Chondrocyte (in vitro differentiated cells): ENCODE results near the gene RFXAP. TPM values are rescaled to one million over a fixed set of nuclear protein-coding genes. Genes with fewer than 3 reads are reported as not detected.
"Not testable (repeated sequence)": the region's sequence is repeated elsewhere in the genome, so short reads cannot be mapped to it uniquely, and the experiment has no call there.

Source experiments
- DNase-seq: peaks from one replicate; pipeline ENCODE4 v3.0.0; 2021; ENCODE audit warnings: mixed read lengths, low spot score
- H3K27ac Mint-ChIP-seq: one replicate; pipeline ENCODE4 v1.8.0; 2021; ENCODE audit warnings: mild to moderate bottlenecking, moderate library complexity, mixed read lengths; ENCODE audit not compliant: unreplicated experiment
- H3K27me3 Mint-ChIP-seq: 2 replicates; pipeline ENCODE4 v1.8.0; 2021; ENCODE audit warnings: low read depth, mixed read lengths
- H3K36me3 Mint-ChIP-seq: 2 replicates; pipeline ENCODE4 v1.8.0; 2021; ENCODE audit warnings: low read depth, mixed read lengths
- H3K4me1 Mint-ChIP-seq: 2 replicates; pipeline ENCODE4 v1.8.0; 2021; ENCODE audit warnings: low read depth, mild to moderate bottlenecking, mixed read lengths
- H3K4me3 Mint-ChIP-seq: one replicate; pipeline ENCODE4 v1.8.0; 2021; ENCODE audit warnings: mild to moderate bottlenecking, moderate library complexity, mixed read lengths; ENCODE audit not compliant: unreplicated experiment
- H3K9me3 Mint-ChIP-seq: 2 replicates; pipeline ENCODE4 v1.8.0; 2021; ENCODE audit warnings: low read depth, mixed read lengths
- CTCF ChIP-seq: fragments of 200-600 bp; sonication (generic); IDR thresholded peaks from 2 replicates; pipeline ENCODE4 v1.5.0; 2021; ENCODE audit warnings: antibody characterized with exemption, mild to moderate bottlenecking, moderate library complexity
- total RNA-seq: library from RNA; stranded (reverse); gene quantifications from 3 replicates; pipeline ENCODE4 v1.2.1, GENCODE V29; 2021

RFXAP gene
- total RNA-seq, 1 donor from 2014 or later = 5.0 TPM

GRCh38 chr13:36776175-36776574, 42.8 kb upstream of the RFXAP start:
- Mint-ChIP-seq H3K4me1 (peaks cover 19% of the 10 kb centered on the region), H3K36me3 (no peaks in the 10 kb centered on the region), H3K27me3 (peaks cover 7% of the 10 kb centered on the region), H3K4me3 (no peak overlapping the region), H3K27ac (no peak overlapping the region), H3K9me3 (no peaks in the 10 kb centered on the region)
- TF ChIP-seq CTCF = no peak
- DNase-seq = no peak

GRCh38 chr13:36778083-36778671, 40.8 kb upstream of the RFXAP start:
- H3K27ac Mint-ChIP-seq = peak overlapping the region; percentile 67
- H3K4me3 Mint-ChIP-seq = peak overlapping the region; percentile 68
- H3K27me3 Mint-ChIP-seq = peaks cover 8% of the 10 kb centered on the region
- TF ChIP-seq CTCF = no peak
- H3K36me3 Mint-ChIP-seq = no peaks in the 10 kb centered on the region
- no peak for DNase-seq
- no peaks in the 10 kb centered on the region for H3K9me3 Mint-ChIP-seq
- peaks cover 19% of the 10 kb centered on the region for H3K4me1 Mint-ChIP-seq

- TF ChIP-seq CTCF = no peak
- H3K27ac Mint-ChIP-seq = no peak overlapping the region
- H3K9me3 Mint-ChIP-seq = no peaks in the 10 kb centered on the region
Observed at GRCh38 chr13:36783890-36784289, 35.1 kb upstream of the RFXAP start.

GRCh38 chr13:36786175-36786574, 32.8 kb upstream of the RFXAP start:
- not testable (repeated sequence) for H3K27me3 Mint-ChIP-seq, H3K27ac Mint-ChIP-seq, DNase-seq, H3K9me3 Mint-ChIP-seq, H3K36me3 Mint-ChIP-seq, H3K4me1 Mint-ChIP-seq, H3K4me3 Mint-ChIP-seq

More at GRCh38 chr13:36783890-36784289, 35.1 kb upstream of the RFXAP start:
- peaks cover 5% of the 10 kb centered on the region for H3K27me3 Mint-ChIP-seq
- H3K4me1 Mint-ChIP-seq = peaks cover 3% of the 10 kb centered on the region
- no peak overlapping the region for H3K4me3 Mint-ChIP-seq
- no peaks in the 10 kb centered on the region for H3K36me3 Mint-ChIP-seq
- DNase-seq = no peak

GRCh38 chr13:36787181-36787580, 31.8 kb upstream of the RFXAP start:
- peaks cover 5% of the 10 kb centered on the region for H3K27me3 Mint-ChIP-seq
- H3K27ac Mint-ChIP-seq = no peak overlapping the region
- no peak for TF ChIP-seq CTCF
- H3K4me1 Mint-ChIP-seq = no peaks in the 10 kb centered on the region
- no peaks in the 10 kb centered on the region for H3K36me3 Mint-ChIP-seq
- no peaks in the 10 kb centered on the region for H3K9me3 Mint-ChIP-seq
- DNase-seq = no peak
- no peak overlapping the region for H3K4me3 Mint-ChIP-seq

GRCh38 chr13:36788276-36788675, 30.7 kb upstream of the RFXAP start:
- H3K9me3 Mint-ChIP-seq = no peaks in the 10 kb centered on the region
- peaks cover 2% of the 10 kb centered on the region for H3K27me3 Mint-ChIP-seq
- no peak overlapping the region for H3K27ac Mint-ChIP-seq
- H3K4me3 Mint-ChIP-seq = no peak overlapping the region
- H3K4me1 Mint-ChIP-seq = no peaks in the 10 kb centered on the region
- no peaks in the 10 kb centered on the region for H3K36me3 Mint-ChIP-seq
- TF ChIP-seq CTCF = no peak
- no peak for DNase-seq
